ENCODE data around the gene HOXD3. TPM values are rescaled to one million over a fixed set of nuclear protein-coding genes. Genes with fewer than 3 reads are reported as not detected.

HOXD3 gene
- total RNA-seq, 1 donor from 2014 or later: not detected

GRCh38 chr2:176149481-176149938, 7.6 kb upstream of the HOXD3 start:
- no peak for DNase-seq

- DNase-seq: no peak
These were observed 7.0 kb upstream of the HOXD3 start for GRCh38 chr2:176149939-176150583.

GRCh38 chr2:176150584-176151441, 6.3 kb upstream of the HOXD3 start:
- DNase-seq: no peak

DNA sequence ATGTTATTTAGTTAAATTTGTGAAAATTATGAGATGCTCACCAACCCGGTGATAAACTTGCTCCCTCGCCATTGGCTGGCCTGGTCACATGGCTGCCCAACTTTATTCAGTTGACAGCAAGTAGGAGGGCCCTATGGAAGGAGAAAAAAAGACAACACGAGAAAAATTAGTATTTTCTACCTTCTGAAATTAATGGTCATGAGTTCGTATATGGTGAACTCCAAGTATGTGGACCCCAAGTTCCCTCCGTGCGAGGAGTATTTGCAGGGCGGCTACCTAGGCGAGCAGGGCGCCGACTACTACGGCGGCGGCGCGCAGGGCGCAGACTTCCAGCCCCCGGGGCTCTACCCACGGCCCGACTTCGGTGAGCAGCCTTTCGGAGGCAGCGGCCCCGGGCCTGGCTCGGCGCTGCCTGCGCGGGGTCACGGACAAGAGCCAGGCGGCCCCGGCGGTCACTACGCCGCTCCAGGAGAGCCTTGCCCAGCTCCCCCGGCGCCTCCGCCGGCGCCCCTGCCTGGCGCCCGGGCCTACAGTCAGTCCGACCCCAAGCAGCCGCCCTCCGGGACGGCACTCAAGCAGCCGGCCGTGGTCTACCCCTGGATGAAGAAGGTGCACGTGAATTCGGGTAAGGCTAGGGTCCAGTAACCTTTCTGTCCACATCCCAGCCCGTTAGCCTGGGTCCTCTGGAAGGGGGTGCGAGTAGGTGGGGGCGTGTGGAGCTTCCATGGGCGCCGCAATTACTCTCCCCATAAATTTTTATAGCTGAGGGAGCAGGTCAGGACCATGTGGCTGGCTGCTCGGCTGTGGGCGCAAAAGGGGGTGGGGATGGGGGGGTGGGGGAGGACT, 5.4 kb upstream of the HOXD3 start, which contains the start of gene HOXD4:
Gene HOXD4 (plus strand): TSS at position 109 of the 846 bp plus-strand sequence. CDS start 84 bp downstream, at position 193.
- no peak for DNase-seq

DNA sequence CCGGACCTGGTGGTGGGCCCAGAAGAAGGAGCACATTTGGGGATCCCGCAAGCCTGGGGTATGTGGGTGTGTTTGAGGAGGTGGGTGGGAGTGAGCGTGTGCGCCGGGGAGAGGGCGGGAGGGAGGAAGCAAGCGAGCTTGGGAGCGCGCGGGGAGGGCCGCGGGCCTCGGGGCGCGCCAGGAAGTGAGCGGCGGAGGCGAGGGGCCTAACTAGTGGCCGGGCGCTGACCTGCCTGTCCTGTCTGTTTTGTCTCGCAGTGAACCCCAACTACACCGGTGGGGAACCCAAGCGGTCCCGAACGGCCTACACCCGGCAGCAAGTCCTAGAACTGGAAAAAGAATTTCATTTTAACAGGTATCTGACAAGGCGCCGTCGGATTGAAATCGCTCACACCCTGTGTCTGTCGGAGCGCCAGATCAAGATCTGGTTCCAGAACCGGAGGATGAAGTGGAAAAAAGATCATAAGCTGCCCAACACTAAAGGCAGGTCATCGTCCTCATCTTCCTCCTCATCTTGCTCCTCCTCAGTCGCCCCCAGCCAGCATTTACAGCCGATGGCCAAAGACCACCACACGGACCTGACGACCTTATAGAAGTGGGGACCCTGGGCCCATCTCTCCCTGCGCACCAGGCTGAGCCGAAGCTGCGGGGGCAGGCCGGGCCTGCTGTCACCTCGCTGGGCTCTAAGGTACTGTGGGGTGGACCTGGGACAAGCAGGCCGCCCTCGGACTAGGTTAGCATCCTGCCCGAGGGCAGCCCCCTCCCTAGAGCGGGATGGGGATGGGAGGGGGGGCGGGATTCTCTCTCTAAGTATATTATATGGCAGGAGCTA, 4.5 kb upstream of the HOXD3 start:
- DNase-seq: no peak

DNA sequence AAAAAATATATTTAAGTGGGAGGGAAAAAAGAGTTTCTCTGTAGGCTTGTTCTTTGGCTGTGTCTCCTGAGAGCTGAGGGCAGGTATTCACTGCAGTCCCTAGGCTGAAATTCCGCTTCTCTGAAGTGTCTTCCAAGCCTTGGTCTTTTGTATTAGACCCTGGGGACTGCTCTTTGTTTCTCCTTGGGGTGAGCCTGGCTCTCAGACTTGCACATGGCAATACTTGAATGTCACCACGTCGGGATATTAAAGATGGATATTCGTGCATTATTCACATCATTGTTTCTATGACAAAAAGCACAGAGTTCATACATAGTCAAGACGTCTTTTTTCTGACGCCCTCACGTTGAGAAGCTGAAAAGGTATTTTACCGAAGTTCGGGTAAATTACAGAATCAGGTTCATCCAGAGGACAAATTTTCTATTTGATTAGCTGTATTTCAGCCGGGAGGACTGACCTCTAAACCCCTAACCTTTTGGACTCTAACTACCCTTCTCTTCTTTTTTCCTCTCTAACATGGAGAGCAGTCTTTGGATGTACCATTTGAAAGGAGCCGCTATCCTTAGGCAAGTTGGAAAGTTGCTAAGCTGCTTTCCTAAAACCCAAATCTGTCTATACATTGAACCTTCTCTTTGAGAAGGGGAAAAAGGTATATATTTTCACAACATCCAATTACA, 2.4 kb upstream of the HOXD3 start:
- DNase-seq: no peak

- DNase-seq: no peak
These were observed 1.6 kb upstream of the HOXD3 start for GRCh38 chr2:176155356-176156044.

GRCh38 chr2:176156301-176156806, 753 bp upstream of the HOXD3 start:
- DNase-seq: no peak

GRCh38 chr2:176157499-176158185, 535 bp downstream of the HOXD3 start:
- DNase-seq: no peak

DNA sequence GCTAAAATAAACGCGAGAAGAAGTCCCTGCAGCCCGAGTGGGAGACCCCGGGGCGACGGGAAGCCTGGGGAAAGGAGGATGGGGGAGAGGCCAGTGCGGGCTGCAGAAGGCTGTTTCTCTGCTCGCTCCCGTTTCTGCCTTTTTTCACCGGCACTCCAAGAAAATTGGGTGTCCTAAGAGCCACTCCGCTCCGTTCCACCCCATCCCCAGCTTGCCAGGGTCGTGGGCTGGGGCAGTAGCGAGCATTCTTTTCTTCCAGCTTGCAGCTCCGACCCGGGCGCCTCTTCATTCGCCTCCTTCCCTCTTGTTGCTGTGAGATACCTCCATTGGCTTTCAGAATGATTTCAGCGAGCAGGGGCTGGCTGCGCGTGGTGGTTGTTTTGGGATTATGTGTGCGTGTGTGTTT, 1.1 kb downstream of the HOXD3 start:
- no peak for DNase-seq

DNA sequence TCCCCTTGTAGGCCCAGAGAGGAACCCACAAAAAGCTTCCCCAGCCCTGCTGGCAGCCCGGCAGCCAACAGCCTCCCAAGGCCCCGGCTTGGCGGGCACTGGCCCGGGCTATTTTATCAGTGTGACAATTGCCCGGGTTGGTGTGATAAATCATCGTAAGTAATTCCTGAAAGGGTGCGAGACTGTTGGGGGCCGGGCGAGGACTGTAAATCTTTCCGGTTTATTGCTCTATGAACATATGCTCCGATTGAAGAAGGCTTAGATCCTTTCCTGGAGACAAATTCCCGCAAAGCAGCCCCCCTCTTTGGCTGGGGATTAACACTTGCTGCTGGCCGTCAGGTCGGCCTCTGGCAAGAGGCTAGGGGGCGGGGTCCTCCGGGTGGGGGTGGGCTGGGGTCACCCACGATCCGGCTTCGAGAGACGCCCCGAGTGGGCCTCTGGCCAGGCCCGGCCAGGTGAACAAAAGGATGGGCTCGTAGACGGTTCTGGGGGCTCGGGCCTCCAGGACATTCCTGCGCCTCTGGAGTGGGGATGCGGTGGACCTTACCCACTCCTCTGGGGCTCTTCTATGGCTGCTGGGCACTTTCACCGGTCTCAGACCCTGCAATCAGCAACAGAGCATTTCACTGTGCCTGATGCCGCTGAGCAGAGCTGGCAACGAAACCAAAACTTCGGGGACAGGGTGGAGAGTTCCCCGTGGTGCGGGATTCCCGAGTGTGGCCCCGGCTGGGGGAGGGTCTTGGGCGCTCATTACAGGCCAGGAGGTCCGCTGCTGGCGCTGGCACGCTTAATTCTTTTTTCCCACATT, 2.0 kb downstream of the HOXD3 start:
- DNase-seq: no peak

GRCh38 chr2:176159663-176160250, 2.6 kb downstream of the HOXD3 start:
- no peak for DNase-seq

GRCh38 chr2:176160251-176160985, 3.3 kb downstream of the HOXD3 start:
- no peak for DNase-seq

DNA sequence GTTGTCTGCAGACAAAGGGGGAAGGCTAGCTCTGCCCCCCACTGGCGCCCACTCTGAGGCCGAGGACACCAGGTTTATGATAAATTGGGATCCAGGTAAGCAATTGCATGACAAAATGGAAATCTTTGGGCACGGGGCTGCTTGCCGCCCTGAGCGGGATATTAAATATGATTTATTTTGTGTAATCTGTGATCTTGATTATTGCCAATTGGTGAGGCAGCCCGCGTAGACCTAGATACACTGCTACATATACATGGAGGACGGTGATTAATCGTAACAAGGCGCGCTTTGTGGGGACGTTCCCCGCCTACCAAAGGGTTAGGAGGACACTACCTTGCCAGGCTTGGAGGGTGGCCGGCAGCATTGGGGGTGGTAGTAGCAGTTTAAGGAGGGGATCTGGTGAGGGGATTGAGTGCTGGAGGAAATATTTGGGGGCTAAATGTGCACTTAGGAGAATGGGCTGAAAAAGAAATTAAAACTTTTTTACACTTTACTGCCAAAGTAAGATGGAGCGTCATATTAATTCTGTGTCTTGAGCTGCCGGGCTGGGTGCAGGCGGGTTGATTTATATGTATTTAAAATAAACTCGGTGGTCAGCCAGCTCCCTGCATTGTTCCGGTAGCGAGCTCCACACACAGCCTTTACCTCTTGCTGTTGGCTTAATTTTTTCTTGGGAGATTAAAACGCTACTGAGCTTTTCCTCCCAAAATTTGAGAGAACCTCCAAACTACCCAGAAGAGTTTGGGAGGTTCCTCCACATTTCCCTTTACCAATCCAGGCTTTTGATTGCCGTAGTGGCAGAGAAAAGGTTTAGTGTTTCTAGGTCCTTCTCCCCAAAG, 4.1 kb downstream of the HOXD3 start:
- no peak for DNase-seq

GRCh38 chr2:176161825-176162626, 4.9 kb downstream of the HOXD3 start:
- DNase-seq: no peak
